Measurements from ENCODE around the gene MACO1.

GRCh38 chr1:25541425-25541824, 110.7 kb downstream of the MACO1 start:
- TF ChIP-seq CTCF (IDR thresholded peaks at IDR 0.05; ENCODE audit: low read length): no peak
- no peak for TF ChIP-seq EZH2 (IDR thresholded peaks at IDR 0.05; ENCODE audit: borderline replicate concordance, low read length)
